Measurements from ENCODE around the gene BLTP3B. TPM values are rescaled to one million over a fixed set of nuclear protein-coding genes. Genes with fewer than 3 reads are reported as not detected.

BLTP3B gene
- total RNA-seq, 1 donor from 2014 or later: 8.3 TPM

DNA sequence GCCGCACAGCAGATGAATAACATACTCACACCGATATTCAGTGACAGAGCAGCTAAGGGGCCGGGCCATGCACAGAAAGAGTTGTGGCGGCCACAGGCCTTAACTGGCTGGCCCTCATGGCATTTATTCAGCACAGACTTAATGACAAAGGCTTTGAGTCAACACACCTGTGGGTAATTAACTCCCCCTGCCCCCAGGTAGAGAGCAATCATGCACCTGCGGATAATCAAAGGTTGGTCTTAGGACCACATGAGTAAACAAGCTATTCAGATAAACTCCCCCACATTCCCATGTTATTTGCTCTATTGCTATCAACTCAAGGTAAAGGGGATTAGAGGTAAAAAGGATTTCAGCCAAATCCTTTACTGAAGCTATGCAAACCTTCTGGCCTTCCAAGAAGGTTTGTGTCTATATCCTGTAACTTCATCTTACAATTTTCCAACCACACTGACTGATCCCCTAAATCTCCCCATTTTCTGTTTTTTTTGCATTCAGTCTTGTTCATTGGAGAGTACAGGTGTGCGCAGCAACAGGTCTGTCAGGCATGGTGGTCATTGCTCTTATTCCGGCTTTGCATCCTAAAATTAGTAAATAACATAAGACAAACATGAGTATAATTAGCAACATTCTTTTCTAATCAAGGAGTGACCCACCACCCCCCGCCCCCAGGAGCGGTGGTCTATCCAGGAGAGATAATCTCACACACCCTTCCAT lies 16.9 kb upstream of the BLTP3B start:
- no peak for DNase-seq (ENCODE audit: low read depth in 2 of 2)

DNA sequence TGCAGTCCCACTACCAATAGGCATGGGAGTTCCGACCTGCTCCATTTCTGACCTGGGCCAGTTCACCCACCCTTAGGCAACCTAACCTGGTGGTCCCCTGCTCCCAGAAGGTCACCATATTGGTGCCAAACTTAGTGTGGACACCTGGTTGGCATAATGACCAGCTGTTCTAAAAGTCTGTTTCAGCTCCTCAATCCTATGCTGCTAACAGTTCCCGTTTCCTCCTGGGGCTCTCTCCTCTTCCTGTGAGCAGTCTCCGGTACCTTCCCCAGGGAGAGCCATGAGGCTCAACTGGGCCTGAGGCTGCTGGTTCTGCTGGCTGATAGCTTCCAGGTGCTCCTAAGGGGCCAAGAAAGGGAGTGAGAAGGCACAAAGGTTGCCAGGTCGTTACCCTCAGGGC lies 15.9 kb upstream of the BLTP3B start:
- no peak for DNase-seq (ENCODE audit: low read depth in 2 of 2)

DNA sequence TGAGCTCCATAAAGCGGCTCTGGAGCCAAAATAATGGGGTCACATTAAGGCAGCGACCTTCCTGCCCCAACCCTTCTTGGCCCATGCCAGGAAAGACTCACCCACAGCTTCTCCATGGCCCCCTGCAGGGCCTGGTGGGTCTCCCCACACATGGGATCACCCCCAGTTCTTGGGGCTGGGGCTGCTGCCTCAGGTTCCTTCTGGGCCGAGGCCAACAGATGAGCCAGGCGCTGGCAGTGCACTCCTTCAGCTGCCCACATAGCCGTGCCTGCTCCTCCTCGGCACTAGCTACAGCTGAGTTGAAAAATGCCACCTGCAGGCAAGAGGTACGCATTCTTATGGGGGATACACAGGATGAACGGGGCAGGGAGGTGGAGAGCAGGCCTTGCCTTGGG lies 14.8 kb upstream of the BLTP3B start:
- no peak for DNase-seq (ENCODE audit: low read depth in 2 of 2)

DNA sequence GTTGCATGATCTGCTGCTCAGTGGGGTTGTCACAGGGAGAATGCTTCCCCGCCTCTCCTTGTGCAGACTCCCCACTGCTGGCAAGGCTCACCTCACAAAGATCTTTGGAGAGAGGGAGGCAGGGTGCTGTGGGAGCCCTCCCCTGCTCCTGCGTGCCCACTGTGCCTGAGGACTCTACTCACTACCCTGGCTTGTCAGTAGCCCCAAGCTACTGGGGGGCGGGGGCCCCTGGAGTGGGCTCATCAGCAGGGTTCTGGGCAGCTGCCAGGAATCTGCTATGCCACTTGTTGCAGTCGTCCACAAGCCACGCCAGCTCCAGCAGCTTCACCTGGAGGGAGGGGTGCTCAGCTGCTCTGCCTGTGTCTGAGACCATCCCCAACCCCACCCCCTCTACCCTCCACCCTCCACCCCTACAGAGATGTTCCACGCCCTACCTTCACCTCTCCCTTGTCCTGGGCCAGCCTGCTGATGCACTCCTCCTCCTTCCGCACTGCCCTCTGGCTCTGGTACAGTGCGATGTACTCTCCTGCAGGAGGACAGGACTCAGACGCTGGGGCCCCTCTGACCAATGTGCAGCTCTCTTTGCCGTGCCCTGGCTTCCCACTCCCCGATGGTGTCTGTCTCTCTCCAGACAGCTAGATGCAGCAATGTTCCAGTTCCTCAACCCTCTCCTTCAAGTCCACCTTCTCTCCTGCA lies 14.2 kb upstream of the BLTP3B start:
- no peak for DNase-seq (ENCODE audit: low read depth in 2 of 2)

DNA sequence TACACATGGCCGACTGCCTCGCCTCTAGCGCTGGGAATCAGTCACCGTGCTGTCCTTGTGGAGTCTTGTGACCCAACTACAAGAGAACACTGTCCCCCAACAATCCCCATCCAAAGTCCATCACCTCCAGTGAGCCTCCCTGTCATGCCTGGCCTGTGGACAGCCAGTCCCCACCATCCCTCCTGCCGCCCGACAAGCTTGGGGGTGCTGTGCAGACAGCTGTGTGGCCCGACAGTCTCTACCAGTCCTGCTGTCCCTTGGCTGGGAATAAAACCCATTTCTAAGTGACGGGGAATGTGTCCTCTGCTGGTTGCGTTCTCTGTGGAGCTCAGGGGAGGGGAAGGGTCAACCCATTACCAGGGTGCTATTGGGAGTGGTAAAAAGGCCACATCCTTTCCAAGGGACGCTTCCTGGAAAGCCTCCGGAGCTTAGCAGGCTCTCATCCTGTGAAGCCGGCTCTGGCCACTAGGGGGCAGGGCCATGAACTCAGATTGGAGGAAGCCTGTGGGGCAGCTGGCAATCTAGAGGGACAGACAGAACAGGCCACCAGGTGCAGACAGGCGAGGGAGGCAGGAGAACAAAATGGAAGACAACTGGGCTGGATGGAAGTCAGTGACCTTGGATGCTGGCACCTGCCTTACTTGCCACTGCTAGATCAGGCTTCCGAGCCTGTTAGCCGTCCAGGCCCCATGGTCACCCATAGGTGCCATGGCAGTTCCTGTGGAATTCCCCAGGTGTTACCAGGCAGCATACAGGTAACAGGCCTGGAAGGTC lies 12.0 kb upstream of the BLTP3B start:
- DNase-seq (ENCODE audit: low read depth in 2 of 2): peak; percentile 69 to 75

DNA sequence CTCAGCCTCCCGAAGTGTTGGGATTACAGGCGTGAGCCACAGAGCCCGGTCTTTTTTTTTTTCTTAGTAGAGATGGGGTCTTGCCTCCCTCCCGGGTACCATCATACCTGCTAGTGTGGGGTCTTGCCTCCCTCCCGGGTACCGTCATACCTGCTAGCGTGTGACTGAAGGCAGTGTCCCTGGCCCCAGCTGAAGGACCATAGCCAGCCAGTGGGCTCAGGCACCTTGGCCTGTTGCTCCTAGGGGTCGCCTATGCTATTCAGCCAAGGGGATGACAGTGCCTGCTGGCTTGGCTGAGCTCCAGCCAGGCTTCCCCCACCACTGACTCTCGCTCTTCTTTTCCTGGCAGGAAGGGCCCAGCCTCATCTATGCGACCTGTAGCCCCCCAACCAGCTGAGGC lies 10.5 kb upstream of the BLTP3B start:
- no peak for DNase-seq (ENCODE audit: low read depth in 2 of 2)

DNA sequence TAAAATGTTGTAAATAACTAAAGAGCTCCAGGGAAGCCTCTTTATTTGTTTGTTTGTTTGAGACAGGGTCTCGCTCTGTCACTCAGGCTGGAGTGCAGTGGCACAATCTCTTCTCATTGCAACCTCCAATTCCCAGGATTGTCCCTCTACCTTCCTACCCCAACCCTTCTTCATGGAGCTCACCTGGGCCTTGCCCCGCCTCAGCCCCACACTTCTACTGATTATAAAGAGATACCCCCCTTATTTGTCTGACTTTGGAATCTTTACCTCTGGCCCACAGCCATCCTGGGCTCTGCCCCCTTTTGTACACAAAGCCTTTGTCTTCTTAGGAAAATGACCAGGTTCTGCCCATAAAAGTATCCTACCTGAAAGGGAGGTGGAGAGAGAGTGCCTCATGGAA lies 9.1 kb upstream of the BLTP3B start:
- no peak for DNase-seq (ENCODE audit: low read depth in 2 of 2)

DNA sequence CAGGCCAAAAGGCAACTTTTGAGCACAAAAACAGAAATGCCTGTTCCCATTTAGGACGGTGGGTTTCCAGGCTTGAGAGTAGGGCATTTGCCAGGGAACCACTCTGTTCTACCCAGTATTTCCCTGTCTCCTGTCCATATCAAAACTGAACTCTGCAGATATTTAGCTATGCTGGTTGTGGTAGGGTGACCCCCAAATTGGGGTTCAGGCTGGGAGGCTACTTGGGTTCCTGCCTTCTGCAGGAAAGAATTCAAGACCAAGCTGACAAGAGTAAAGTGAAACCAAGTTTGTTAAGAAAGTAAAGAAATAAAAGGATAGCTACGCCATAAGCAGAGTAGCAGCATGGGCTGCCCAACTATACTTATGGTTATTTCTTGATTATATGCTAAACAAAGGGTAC lies 3.6 kb upstream of the BLTP3B start:
- DNase-seq (ENCODE audit: low read depth in 2 of 2): no peak

DNA sequence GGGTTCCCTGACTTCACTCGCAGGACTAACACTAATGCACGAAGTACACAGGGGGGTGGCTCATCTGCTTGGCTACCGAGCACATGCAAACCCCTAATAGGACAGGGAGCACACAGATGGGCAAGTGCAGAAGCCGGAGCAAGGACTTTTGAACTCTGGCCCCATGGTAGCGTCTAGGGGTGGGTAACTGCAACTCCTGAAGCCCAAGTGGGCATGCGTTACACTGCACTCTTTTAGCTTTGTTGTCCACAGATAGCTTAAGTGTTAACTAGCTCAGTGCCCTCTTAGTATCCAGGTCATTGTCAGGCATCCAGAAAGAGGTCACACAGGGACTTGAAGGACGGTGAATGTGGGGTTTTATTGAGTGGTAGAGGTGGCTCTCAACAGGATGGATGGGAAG lies 3.0 kb upstream of the BLTP3B start:
- no peak for DNase-seq (ENCODE audit: low read depth in 2 of 2)

DNA sequence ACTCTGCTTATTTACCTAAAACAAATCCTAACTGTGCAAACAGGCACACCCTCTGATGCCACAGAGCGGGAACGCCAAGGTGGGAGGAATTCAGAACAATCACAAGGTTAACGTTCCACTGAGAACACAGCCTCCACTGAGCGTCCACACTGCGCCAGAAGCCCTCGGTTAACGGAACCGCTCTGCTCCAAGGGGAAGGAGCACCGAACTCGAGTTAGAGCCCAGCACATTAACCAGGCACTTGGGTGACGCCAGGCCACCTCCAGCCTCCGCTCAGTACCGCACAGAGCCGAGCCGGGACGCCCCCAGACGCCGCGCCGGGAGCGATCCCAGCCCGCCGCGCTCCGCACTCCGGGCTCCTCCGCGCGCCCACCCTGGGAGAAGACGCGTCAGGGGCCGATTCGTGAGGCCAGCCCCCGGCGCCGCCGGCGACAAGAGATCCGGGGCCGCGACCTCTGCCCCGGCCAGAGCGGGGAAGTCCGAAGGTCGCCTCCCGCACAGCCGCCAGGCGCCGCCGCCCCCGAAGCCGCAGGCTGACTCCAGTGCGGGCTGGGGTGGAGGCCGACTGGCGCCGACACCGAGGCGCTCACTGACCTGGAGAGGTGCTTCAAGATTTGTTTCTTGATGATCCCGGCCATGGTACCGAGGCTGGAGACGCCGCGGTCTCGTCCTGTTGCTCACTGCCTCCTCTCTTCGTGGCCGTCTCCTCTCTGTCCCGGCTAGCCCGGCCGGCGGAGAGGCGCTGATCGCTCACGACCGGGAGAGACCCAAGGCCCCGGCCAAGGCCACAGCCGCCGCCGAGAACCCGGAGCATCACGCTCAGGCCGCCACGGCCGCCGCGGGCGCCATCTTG lies 450 bp downstream of the BLTP3B start:
- peak; percentile 29 to 60 for DNase-seq (ENCODE audit: low read depth in 2 of 2)

DNA sequence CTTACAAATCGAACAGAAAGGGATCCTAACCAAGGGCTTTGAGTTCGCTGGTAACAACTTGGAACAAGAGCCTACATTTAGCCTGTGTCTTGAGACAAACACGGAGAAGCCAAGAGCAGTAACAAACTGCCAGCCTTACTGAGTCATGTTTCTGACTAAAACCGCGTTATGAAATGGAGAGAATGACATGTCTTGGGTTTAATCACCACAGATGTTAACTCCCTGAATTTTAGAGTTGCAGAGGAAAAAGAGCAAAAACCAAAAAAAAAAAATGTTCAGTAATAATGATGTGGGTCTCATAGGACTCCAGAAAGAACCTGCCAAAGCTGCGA lies 1.0 kb downstream of the BLTP3B start:
- DNase-seq (ENCODE audit: low read depth in 2 of 2): peak in 1 of 2 donors; percentile 87

DNA sequence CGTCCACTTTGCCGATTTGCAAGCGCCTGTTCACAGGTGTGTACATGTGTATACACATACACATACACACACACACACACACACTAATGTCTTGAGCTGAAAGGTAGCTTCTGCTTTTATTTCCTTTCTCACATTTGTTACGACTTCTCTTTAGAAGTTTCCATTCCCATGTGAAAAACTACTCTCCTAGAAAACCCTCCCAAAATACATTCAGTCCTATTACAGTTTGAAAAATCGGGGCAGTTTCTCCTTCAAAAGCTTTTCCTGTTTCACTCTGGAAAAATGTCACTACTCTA lies 3.9 kb downstream of the BLTP3B start:
- no peak for DNase-seq (ENCODE audit: low read depth in 2 of 2)

DNA sequence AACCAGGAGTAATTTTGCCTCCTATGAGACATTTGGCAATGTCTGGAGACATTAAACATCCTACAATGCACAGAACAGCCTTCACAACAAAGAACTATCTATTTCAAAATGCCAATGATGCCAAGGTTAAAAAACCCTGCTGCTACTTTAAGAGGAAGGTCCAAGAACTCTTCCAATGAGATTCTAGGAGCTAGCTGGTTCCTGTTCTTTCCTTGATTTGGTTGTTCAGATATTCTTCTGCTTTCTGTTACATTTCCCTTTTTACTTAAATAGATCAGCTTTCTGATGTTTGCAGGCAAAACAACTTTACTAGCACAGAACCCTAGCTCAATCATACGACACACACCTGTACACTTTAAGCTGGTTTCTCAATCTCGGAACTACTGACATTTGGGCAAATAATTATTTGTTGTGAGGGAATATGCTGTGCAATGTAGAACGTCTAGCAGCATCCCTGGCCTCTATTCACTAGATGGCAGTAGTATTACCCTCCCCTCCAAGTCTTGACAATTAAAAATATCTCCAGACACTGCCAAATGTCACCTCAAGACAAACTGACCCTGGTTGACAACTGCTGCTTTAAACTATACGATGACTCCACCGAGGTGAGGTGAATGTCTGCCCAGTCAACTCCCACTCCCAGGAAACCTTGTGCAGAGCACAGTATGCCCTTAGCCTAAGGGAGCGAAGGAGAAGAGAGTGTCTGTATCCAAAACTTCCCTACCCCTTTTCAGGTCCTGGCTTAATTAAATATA lies 4.4 kb downstream of the BLTP3B start:
- peak; percentile 16 to 55 for DNase-seq (ENCODE audit: low read depth in 2 of 2)

DNA sequence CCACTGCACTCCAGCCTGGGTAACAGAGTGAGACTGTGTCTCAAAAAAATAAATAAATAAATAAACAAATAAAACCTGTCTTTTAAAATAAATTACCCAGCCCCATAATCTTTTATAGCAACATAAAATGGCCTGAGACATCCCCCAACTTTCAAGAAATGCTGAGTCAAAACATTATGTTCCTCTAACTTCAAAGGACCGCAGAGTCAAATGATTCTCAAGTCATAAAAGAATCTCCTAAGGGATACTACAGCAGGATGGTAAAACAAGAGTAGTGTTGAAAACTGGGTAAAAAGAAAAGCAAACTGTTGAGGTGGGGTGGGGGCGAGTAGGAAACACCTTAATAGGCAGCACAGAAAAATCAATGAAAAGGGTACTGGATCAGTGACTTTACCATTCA lies 9.5 kb downstream of the BLTP3B start:
- DNase-seq (ENCODE audit: low read depth in 2 of 2): no peak

DNA sequence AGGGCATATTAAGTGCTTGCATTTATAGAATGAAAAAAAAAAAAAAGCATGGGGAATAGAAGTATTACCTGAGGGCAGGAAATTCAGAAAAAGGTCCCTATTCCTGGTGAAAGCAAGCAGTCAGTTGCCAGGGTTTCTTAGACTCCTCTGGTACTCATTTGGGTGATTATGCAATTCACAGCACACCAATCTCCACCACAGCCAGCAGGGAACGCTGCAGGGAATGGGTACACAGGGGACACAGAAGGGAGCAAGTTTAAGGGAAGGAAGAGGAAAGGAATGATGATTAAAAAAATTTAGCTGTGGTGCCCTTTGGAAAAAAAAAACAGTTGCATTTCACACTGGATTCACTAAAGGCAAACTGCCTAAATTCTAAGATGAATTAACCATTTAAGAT lies 14.2 kb downstream of the BLTP3B start:
- DNase-seq (ENCODE audit: low read depth in 2 of 2): peak; percentile 27 to 32

DNA sequence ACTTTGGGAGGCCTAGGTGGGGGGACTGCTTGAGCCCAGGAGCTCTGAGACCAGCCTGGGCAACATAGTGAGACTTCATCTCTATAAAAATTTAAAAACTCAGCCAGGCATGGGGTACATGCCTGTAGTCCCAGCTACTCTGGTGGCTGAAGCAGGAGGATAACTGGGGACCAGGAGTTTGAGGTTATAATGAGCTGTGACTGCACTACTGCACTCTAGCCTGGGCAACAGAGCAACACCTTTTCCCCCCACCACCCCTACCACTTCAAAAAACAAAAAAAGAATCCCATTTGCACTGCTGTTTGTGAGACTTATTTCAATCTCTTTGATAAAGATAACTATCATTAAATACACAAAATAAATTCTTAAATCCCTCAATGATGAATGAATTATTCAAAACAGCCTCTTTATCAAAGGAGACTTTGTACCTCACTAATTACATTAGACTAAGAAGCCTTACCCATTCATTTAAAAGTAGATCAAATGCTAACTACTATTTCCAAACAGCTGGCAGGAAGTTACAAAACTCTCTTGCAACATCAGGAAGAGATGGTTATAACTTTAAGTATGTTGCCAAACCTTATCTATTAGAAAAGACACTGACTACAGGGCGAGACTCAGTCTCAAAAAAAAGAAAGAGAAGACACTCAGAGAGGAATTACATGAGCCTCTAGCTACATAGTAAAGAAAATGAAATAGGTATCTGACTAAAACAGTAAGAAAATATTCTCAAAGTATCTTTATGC lies 14.7 kb downstream of the BLTP3B start:
- peak; percentile 11 to 59 for DNase-seq (ENCODE audit: low read depth in 2 of 2)

DNA sequence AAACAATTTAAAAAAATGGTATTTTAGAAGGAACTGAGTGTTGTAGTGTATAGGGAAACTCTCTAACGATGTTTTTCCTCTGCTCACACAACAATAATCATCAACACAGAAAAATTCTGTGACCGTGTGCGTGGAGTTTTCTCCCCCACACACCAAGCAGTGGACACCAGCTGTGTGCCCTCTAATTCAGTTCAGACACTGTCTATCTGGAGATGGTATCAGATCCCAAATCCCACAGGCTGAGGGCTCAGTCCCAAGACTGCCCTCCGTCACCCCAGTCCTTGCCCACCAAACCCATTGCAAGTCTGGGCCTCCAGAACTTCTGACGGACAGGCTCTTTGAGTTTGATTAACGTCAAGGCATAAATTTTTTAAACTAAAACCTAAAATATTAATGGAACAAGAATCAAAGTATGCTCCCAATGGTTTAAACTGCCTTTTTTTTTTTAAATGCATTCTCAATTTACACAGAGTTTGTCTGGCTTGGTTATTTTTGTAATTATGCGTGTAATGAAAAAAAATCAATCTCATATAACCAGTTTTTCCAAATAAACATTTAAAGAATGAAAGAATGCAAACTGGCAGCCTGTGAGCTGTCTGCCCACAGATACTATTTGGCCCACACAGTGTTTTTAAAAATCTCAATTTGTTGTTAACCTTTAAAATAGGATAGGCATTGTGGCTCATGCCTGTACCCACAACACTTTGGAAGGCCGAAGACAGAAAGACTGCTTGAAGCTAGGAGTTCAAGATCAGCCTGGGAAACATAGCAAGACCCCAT lies 19.2 kb downstream of the BLTP3B start:
- DNase-seq (ENCODE audit: low read depth in 2 of 2): no peak

DNA sequence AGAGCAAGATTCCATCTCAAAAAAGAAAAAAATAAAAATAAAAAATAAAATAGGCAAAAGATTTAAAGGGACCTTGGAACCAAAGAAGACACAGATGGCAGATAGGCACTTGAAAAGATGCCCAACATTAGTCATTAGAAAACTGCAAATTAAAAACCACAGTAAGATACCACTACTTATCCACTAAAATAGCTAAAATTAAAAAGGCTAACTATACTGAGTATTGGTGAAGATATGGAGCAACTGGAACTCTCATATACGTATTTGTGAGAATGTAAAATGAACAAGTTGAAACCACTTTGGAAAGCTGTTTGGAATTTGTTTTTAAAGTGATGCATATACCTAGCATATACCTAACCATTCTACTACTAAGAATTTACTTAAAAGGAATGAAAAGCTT lies 22.3 kb downstream of the BLTP3B start:
- DNase-seq (ENCODE audit: low read depth in 2 of 2): no peak

DNA sequence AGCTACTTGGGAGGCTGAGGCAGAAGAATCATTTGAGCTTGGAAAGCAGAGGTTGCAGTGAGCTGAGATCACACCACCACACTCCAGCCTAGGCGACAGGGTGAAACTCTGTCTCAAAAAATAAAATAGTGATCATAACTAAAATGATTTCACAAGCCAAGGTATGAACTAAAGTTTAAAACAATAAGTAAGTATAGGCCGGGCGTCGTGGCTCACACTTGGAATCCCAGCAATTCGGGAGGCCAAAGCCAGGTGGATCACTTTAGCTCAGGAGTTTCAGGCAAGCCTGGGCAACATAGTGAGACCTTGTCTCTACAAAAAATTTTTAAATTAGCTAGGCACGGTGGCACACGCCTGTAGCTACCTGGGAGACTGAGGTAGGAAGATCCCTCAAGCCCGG lies 27.4 kb downstream of the BLTP3B start:
- no peak for DNase-seq (ENCODE audit: low read depth in 2 of 2)

DNA sequence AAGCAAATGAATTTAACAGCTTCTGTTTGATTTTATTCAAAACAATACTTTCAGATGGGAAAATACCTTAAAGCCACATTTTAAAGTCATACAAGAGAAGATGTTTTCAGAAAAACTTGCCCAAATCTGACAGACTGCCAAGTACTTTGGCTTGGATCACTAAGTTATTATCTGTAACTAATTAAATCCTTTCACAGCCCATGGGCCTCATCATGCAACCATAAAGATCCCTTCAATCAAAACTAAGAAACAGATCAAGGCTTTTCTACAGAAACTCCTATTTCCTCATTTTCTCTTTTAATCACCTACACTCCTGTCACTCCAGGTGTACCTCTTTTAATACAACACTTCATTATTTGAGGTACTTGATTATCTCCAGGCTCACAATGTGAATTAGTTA lies 28.1 kb downstream of the BLTP3B start:
- no peak for DNase-seq (ENCODE audit: low read depth in 2 of 2)
